Medulla oblongata (tissue), 1 donor: ENCODE measurements around the gene BICDL2.
A peak's percentile ranks its signal among the peaks of the same experiment; 100 is the strongest.

Source experiments
- DNase-seq: peaks from one replicate; pipeline ENCODE4 v3.0.0-alpha.2; 2015; ENCODE audit errors: extremely low spot score

BICDL2 gene

DNA sequence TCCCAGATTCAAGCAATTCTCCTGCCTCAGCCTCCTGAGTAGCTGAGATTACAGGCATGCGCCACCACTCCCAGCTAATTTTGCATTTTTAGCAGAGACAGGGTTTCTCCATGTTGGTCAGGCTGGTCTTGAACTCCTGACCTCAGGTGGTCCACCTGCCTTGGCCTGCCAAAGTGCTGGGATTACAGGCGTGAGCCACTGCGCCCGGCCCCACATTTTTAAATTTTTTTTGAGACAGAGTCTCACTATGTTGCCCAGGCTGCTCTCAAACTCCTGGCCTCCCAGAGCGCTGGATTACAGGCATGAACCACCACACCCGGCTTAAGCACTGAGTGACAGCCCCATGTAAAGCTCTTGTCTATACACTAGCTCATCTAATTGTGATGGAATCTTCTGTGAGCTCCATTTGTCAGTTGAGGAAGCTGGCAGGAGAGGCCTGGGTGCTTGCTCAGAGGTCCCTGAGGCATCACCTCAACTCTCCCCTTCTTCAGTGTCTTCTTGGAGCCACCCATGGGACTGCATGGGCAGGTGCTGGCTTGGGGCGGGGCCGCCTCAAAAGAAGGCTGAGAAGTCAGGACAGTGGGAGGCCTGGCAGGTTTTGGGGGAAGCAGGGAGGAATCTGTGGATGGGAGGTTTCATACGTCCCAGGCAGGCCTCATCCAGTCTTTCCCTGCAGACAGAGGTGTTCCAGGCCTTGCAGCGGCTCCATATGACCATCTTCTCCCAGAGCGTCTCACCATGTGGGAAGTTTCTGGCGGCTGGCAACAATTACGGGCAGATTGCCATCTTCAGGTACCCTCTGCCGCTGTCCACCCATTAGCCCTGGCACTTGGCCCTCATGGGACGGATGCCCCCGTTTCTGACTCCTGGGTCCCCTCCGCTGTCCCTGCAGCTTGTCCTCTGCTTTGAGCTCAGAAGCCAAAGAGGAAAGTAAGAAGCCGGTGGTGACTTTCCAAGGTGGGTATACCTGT, 11.4 kb downstream of the BICDL2 start:
- no peak for DNase-seq

DNA sequence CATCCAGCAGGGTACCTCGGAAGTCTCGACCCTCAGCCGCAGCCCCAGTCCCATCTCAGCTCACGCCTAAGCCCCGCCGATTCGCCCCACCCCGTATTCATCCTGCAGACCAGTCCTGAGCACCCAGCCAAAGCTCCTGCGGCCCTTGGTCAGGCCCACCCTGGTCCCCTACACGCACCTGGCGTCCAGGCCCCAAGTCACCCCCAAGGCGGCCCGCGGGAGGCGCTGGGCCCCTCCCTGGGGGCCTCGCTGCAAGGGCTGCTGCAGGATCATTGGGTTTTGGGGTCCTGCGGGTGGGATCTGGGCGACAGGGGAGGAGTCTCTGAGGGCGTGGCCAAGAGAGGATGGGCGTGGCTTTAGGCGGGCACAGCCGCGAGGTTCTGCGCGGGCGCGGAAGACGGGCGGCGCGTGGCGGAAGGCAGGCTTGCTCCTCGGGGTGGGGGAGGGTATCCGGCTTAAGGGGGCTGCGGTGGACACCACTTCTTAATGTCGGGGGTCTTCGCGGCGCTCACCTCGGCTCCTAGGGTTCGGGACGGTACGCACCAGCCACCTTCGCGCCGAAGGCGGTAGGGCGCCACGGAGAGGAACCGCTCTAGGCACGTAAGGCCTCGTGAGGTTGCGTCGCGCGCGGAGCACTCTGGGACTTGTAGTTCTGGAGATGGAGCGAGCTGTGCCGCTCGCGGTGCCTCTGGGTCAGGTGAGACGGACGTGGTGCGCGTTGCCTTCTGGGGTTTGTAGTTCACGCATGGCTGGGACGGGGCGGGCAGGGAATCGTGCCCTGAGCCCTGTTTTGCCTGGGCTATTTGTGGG, 12.9 kb downstream of the BICDL2 start, which contains the start of the genes HCFC1R1 and THOC6:
Gene HCFC1R1, minus strand, starts transcription at position 274 of the 810 bp plus-strand sequence. Its CDS starts 1 bp downstream, at position 273.
Gene THOC6, plus strand, starts transcription at position 367 of the 810 bp plus-strand sequence. Its CDS starts 292 bp downstream, at position 659.
- peak; percentile 98 for DNase-seq

DNA sequence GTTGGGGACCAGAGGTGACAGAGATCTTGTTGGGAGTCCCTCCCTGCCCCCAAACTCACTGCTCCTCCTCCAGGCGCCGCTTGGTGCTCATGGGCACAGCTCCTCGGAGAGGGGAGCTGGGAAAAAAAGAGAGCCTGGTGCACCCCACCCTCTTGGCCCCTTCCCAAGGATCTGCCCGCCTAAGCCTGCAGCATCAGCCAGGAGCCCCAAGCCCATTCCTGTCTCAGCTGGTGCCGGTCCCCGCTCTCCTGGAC, 13.4 kb downstream of the BICDL2 start:
- peak; percentile 25 for DNase-seq

DNA sequence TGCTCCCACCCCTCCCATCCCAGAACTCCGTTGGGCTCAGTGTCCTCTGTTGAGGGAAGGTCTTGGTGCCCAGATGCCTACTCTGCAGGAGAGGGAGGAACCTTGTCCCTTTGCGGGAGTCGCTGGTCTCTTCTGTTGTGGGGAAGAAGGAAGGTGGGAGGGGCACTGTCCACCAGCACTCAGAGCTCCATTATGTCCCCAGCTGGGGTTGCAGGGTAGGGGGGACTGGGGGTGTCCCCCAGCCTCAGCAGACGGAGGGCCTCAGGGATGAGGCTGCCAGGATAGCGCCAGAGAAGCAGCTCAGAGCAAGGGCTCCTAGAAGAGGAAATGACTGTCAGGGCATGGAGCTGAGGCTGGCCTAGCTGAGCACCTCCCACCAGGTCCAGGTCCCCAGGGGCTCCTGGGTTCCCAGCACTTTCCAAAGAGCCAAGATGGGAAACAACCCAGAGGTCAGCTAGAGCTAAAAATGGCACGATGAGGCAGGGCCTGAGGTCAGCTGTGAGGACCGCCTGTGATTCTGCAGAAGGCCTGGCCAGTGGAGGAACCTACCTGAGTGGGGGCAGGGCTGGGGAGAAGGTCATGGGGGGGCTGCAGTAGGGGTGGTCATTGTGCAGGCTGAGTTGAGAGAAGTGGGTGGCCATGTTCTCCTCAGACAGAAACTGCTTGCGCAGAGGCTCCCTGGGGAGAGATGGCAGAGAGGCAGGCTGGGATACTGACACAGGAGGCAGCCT, 13.9 kb downstream of the BICDL2 start:
- DNase-seq, result peak; percentile 25

DNA sequence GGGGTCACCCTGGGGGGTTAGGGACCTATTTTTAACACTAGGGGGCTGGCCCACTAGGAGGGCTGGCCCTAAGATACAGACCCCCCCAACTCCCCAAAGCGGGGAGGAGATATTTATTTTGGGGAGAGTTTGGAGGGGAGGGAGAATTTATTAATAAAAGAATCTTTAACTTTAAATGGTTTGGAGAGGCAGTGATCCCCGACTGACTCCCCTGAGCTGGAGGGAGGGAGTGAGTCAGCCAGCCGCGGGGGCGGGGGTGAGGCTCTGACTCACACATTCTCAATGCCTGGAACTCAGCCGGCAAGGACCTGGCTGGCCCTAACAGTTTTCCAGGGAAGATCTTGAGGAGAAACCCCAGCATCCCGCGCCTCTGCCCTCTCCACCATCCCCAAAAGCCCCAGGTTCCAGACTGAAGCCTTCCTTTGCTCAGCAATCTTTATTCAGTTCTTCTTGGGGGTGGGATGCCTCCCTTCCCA, 14.5 kb downstream of the BICDL2 start:
- DNase-seq, result peak; percentile 55

DNA sequence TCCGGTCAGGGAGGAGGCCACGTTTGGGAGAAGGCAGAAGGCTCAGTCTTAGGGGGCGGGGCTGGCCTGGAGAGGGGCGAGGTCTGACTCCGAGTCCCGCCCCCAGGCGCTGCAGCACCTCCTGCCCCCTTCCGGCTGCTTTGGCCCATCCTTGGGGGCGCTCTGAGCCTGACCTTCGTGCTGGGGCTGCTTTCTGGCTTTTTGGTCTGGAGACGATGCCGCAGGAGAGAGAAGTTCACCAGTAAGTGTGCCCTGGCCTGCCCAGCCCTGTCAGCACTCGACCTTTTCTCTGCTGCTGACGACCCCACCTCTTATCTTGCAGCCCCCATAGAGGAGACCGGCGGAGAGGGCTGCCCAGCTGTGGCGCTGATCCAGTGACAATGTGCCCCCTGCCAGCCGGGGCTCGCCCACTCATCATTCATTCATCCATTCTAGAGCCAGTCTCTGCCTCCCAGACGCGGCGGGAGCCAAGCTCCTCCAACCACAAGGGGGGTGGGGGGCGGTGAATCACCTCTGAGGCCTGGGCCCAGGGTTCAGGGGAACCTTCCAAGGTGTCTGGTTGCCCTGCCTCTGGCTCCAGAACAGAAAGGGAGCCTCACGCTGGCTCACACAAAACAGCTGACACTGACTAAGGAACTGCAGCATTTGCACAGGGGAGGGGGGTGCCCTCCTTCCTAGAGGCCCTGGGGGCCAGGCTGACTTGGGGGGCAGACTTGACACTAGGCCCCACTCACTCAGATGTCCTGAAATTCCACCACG, 15.1 kb downstream of the BICDL2 start:
- DNase-seq, result peak; percentile 61

DNA sequence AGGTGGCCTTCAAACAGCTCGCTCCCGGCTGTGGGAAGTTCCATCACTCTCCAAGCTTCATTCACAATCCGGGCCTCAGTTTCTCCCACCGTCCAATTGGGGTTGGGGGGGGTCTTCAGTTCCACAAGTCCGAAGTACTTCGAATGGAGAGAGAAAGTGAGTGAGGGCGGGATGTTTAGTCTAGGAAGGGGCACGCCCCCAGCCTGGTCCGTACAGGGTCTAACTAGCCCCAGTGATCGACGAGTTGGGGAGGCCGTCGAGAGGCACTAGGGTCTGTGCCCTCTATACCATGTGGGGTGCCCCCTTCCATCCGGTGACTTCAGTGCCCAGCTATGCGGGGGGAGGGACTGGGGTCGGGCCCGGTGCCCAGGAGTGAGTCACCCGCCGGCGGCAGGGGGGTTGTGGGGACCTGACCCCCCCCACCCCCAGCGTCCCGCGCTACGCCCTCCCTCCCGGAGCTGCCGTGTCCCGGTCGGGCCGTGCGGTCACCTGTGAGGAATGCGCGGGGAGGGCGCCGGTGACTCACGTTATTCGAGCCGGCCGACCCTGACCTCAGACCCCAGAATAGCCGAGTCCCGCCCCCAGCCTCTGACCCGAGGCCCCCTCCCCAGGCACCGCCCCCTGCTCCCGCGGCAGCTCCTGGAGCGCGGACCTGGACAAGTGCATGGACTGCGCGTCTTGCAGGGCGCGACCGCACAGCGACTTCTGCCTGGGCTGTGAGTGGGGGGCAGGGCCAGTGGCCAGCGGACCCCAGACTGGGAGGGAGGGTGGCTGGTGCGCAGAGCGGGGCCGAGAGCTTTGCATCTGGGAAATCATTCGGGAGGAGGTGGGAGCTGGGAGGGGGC, 15.9 kb downstream of the BICDL2 start:
- peak; percentile 30 for DNase-seq

DNA sequence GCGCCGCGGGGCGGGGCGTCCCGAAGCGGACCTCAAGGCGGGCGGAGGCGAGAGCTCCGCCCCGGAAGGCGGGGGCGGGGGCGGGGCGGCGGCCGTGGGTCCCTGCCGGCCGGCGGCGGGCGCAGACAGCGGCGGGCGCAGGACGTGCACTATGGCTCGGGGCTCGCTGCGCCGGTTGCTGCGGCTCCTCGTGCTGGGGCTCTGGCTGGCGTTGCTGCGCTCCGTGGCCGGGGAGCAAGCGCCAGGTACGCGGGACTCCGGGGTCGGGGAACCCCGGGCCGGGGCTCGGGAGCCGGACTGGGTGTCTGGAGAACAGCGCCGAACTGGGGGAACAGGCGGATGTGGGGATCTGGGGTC, 16.5 kb downstream of the BICDL2 start, which contains the start of gene TNFRSF12A:
Gene TNFRSF12A, plus strand, starts transcription at position 122 of the 357 bp plus-strand sequence. Its CDS starts 30 bp downstream, at position 152.
- DNase-seq, result peak; percentile 66

DNA sequence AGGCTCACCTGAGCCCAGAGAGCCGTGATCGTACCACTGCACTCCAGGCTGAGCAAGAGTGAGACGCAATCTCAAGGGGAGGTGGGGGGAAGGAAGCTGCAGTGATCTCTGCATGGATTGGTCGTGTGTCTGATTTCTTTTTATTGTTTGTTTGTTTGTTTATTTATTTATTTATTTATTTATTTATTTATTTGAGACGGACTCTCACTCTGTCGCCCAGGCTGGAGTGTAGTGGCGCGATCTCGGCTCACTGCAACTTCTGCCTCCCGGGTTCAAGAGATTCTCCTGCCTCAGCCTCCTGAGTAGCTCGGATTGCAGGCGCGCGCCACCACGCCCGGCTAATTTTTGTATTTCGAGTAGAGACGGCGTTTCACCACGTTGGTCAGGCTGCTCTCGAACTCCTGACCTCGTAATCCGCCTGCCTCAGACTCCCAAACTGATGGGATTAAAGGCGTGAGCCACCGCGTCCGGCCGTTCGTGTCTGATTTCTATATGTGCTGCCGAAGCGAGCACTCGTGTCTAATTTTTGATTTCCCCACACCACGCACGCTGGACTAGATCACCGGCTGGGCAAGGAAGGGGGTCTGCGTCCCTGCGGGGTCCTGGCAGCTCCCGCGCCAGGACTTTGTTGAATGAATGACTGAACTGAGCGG, 17.0 kb downstream of the BICDL2 start:
- no peak for DNase-seq

DNA sequence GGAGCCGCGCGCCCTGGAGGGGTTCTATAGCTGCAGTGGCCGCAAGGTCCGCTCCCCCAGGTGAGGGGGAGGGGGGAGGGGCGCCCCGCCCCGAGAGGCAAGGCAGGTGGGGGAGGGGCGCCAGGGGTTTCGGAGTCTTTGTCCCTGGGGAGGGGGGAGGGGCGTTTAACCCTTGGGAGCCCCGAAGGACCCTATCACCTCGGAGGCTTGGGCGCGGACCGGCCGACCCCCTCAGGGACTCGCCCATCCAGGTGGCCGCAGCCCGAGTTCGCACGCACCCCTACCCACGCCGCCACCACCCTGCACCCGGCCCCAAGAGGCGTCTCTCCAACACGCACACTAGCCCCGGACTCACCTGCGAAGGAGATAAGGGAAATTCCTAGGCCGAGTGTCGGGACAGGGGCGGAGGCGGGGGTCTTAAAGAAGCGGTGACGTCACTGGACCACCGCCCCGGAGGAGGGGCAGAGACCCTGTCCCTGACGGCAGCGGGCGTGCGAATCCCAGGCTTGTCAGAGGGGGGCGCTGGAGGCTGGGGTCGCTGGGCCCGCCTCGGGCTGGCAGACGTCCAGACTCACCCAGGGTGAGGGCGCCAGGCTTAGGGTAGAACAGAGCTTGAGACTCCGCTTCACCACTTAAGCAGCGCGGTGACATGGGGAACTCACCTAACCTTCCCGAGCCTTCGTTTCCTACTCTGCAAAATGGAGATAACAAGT, 18.8 kb downstream of the BICDL2 start, which contains the start of gene CLDN6:
Gene CLDN6, minus strand, starts transcription at position 390 of the 713 bp plus-strand sequence. CDS start 2,162 bp downstream, outside the sequence.
- no peak for DNase-seq

DNA sequence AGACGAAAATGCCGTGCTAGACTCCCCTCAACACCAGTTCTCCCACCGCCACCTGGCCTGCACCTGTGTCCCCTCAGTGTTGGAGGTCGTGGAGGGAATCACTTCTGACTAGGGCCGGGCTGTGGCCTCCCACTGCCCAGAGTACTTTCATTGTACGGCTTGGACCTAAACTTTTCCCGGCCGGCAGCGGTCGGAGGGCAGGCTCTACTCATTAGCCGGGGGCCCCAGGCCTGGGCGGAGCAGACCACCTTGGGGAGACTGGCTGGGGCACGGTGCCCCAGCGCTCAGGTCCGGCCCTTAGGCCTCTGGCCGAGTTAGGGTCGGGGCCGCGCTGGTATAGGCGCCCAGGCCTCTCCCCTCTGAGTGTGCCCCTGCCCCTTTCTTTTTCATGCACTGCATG, 19.4 kb downstream of the BICDL2 start:
- DNase-seq, result no peak

DNA sequence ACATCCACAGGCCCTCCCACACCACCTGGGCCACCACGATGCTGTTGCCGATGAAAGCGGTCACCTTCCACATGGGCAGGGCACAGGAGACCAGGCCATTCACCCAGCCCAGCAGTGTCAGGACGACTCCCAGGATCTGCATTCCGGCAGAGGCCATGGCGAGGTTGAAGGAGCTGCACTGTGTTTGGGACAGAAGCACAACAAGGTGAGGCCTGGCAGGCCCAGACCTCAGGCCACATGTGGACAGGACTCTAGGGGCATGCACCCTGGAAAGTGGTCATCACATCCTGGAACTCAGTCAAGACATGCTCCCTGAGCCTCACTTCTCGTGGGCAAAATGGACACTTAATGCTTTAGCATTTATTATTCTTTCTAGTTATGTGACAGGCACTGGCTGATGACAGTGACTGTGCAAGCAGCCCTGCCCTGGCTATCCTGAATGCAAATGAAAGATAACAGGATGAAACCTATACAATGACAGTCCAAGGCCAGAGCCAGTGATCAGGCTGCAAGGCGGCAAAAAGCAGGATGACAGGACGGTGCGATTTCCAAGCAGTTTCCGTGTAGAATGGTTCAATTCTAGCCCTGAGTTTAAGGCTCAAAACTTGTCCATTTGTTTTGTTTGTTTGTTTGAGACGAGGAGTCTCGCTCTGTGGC, 20.8 kb downstream of the BICDL2 start:
- DNase-seq, result no peak

DNA sequence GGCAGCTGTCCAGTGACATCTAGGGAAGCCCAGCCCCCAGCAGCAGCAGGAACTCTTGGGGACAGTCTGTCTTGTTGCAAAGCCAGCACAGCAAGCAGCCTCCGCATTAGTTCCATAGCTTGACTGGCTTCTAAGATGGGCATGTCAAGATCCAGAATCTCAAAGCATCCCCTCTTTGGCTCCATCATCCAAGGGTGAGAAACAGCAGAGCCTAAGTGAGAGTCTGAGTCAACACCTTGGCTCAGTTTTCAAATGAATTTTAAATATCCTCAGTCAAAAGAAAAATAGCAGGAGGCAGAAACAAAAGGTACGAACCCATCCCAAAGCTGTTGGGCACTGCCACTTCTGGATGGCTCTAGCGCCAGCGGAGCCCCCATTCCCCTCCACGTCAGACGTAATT, 21.8 kb downstream of the BICDL2 start:
- no peak for DNase-seq

DNA sequence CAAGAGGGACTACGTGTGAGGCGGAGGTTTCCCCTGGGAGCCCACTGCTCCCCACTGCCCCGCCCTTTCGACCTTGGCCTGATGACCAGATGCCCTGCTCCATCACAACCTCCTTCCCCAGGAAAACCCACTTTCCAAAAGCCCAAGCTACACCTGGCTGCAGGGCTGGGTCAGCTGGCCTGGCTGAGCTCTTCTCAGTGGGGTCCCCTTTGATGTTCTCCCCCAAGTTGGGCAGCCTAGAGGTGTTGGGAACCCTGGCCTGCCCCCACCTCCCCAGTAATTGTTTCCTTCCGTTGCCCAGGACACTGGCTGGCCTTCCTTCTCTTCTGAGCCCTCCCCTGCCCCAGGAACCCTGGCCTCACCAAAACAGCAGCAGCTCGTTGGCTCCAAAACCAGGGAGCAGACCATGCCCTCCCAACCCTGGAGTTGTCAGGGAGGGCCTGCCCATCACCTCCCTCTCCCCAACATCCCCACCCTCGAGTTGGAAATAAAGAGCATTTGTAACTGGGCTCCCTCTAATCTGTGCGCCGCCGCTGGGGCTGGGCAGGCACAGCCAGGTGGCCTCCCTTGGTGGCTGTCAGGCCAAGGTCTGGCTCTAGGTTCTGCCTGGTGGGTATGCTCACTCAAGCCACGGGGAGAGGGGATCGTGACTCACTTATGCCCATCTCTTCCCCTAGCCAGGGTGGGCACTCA, 22.6 kb downstream of the BICDL2 start:
- DNase-seq, result no peak

DNA sequence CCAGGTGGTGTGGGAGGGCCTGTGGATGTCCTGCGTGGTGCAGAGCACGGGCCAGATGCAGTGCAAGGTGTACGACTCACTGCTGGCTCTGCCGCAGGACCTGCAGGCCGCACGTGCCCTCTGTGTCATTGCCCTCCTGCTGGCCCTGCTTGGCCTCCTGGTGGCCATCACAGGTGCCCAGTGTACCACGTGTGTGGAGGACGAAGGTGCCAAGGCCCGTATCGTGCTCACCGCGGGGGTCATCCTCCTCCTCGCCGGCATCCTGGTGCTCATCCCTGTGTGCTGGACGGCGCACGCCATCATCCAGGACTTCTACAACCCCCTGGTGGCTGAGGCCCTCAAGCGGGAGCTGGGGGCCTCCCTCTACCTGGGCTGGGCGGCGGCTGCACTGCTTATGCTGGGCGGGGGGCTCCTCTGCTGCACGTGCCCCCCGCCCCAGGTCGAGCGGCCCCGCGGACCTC, 23.2 kb downstream of the BICDL2 start:
- DNase-seq, result no peak

DNA sequence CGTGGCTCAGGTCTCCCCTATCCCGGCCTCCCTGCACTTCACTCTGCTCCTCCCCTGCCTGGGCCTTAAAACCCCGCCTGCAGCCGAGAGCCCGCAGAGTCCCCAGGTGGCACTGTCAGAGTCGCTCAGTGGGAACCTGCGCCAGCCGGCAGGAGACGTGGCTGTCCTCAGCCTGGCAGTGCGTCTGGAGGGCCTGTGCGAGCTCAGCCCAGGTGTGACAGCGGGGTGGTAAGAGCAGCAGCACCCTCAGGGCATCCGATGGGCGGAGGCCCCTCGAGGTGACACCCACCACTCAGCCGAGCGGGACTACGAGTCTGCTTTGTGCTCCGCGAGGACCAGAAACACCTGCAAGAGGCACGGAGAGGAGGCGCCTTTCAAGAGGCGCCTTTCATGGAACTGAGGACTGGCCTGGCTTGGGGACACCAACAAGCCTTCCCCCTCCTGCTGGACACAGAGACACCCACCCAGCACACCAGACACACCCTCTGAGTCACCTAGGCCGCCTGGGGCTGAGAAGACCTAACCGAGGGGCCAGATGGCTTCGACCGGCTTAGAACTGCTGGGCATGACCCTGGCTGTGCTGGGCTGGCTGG, 23.8 kb downstream of the BICDL2 start, which contains the start of gene CLDN9:
Gene CLDN9, plus strand, starts transcription at position 96 of the 593 bp plus-strand sequence. Its CDS starts 440 bp downstream, at position 536.
- DNase-seq, result no peak

DNA sequence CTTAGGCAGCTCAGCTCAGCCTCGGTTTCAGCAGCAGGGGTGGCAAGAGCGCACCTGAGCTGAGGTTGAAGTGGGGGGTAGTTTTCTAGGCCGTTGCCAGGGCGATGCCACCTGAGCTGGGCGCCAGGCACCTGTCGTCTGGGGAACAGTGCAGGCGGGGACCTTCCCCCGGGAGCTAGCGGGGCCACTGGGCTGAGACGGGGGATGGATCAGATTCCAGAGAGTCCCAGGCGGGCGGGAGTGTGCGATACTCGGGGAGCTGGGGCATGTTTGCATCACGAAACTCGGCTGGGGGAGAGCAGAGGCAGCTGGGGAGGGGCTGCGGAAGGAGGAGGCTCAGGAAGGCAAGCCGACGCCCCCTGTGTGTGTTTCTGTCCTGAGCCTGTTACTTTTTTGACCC, 24.5 kb downstream of the BICDL2 start:
- no peak for DNase-seq
